OCI-LY1 (cell line): ENCODE results near the gene ZNF598.

Experiments
- CTCF ChIP-seq: fragments of 200-600 bp; sonication (generic), shearing (Covaris generic); IDR thresholded peaks from 2 replicates; pipeline ENCODE4 v1.5.1; 2017; ENCODE audit warnings: mild to moderate bottlenecking, antibody characterized with exemption, low read length, moderate library complexity, mixed read lengths
- EZH2 ChIP-seq: fragments of 200-600 bp; sonication (generic), shearing (Covaris generic); IDR thresholded peaks from 2 replicates; pipeline ENCODE4 v1.8.0; 2017; ENCODE audit warnings: borderline replicate concordance, mixed run types, mild to moderate bottlenecking, antibody characterized with exemption, low read length, moderate library complexity, mixed read lengths

GRCh38 chr16:2004795-2005517, 4.7 kb downstream of the ZNF598 start:
- TF ChIP-seq CTCF (no peak), EZH2 (no peak)
